ENCODE data around the gene DCC. TPM values are rescaled to one million over a fixed set of nuclear protein-coding genes. Genes with fewer than 3 reads are reported as not detected.

DCC gene
- total and polyA plus RNA-seq, 11 donors, result 0.02 TPM; not detected in 10

- Histone ChIP-seq H3K27ac (no peak overlapping the region), H3K36me3 (no peaks in the 10 kb centered on the region), H3K4me3 (no peak overlapping the region), H3K9me3 (peaks cover 0 to 17% (median 0%) of the 10 kb centered on the region in 12 donors), H3K27me3 (no peaks in the 10 kb centered on the region), H3K4me1 (no peaks in the 10 kb centered on the region)
- 45 to 51% (median 51%) methylated on average over 2 of the region's 2 CpGs for WGBS, 4 donors
- DNase-seq (no peak), ATAC-seq (no peak)
- intact Hi-C loops (cut with DNase I), result no loop called here
- TF ChIP-seq CTCF (IDR thresholded peaks at IDR 0.05), result no peak
- TF ChIP-seq POLR2A (IDR thresholded peaks at IDR 0.05), result no peak
These were observed 26.8 kb upstream of the DCC start for GRCh38 chr18:52313213-52313612.

- H3K36me3 ChIP-seq, result no peaks in the 10 kb centered on the region
- intact Hi-C loops (cut with DNase I), result no loop called here
- no peak for DNase-seq
- TF ChIP-seq CTCF (IDR thresholded peaks at IDR 0.05) (no peak), POLR2A (IDR thresholded peaks at IDR 0.05) (no peak)
- 53 to 69% (median 62%) methylated on average over 6 of the region's 6 CpGs for WGBS, 4 donors
- peaks cover 0 to 7% (median 0%) of the 10 kb centered on the region in 9 donors for H3K27me3 ChIP-seq
- ATAC-seq, result no peak
- H3K9me3 ChIP-seq, result peaks cover 0 to 15% (median 0%) of the 10 kb centered on the region in 12 donors
- no peak overlapping the region for H3K27ac ChIP-seq
- H3K4me3 ChIP-seq, result no peak overlapping the region
- H3K4me1 ChIP-seq, result no peaks in the 10 kb centered on the region
These were observed 20.5 kb upstream of the DCC start for GRCh38 chr18:52319424-52319983.

- intact Hi-C loops (cut with DNase I), result no loop called here
- TF ChIP-seq POLR2A (IDR thresholded peaks at IDR 0.05) (no peak), CTCF (IDR thresholded peaks at IDR 0.05) (no peak)
- Histone ChIP-seq H3K4me1 (no peaks in the 10 kb centered on the region), H3K27ac (no peak overlapping the region), H3K4me3 (no peak overlapping the region), H3K27me3 (peaks cover 0 to 7% (median 0%) of the 10 kb centered on the region in 9 donors), H3K9me3 (no peaks in the 10 kb centered on the region), H3K36me3 (no peaks in the 10 kb centered on the region)
- DNase-seq (no peak), ATAC-seq (no peak)
These were observed 17.7 kb upstream of the DCC start for GRCh38 chr18:52322307-52322706.

GRCh38 chr18:52323802-52324201 lies 16.2 kb upstream of the DCC start:
- peaks cover 0 to 7% (median 0%) of the 10 kb centered on the region in 9 donors for H3K27me3 ChIP-seq
- H3K4me3 ChIP-seq, result no peak overlapping the region
- intact Hi-C loops (cut with DNase I), result no loop called here
- TF ChIP-seq POLR2A (IDR thresholded peaks at IDR 0.05), result no peak
- TF ChIP-seq CTCF (IDR thresholded peaks at IDR 0.05), result no peak
- H3K27ac ChIP-seq, result no peak overlapping the region
- no peak for DNase-seq
- no peaks in the 10 kb centered on the region for H3K9me3 ChIP-seq
- ATAC-seq, result no peak
- 19 to 52% (median 28%) methylated on average over 2 of the region's 2 CpGs for WGBS, 4 donors
- no peaks in the 10 kb centered on the region for H3K36me3 ChIP-seq
- H3K4me1 ChIP-seq, result no peaks in the 10 kb centered on the region
